ENCODE results near the gene BMPER. TPM values are rescaled to one million over a fixed set of nuclear protein-coding genes. Genes with fewer than 3 reads are reported as not detected.

Gene BMPER
- total RNA-seq, 1 experiment from 2014 or later: 0.05 TPM

GRCh38 chr7:34128762-34129161 is 223.4 kb downstream of the BMPER start:
- no peak for DNase-seq (ENCODE audit: low read depth, low spot score)

GRCh38 chr7:34130558-34131295 is 225.4 kb downstream of the BMPER start:
- no peak for DNase-seq (ENCODE audit: low read depth, low spot score)
- in situ Hi-C loops (cut with HindIII; ENCODE audit: low pct_unique_long_range_greater_than_20kb, low sequenced_read_pairs): no loop called here

More at GRCh38 chr7:34128762-34129161, 223.4 kb downstream of the BMPER start:
- in situ Hi-C loops (cut with HindIII; ENCODE audit: low pct_unique_long_range_greater_than_20kb, low sequenced_read_pairs): no loop called here

GRCh38 chr7:34131371-34131770 is 226.0 kb downstream of the BMPER start:
- in situ Hi-C loops (cut with HindIII; ENCODE audit: low pct_unique_long_range_greater_than_20kb, low sequenced_read_pairs): no loop called here
- no peak for DNase-seq (ENCODE audit: low read depth, low spot score)

- no peak for DNase-seq (ENCODE audit: low read depth, low spot score)
- in situ Hi-C loops (cut with HindIII; ENCODE audit: low pct_unique_long_range_greater_than_20kb, low sequenced_read_pairs): no loop called here
Observed at GRCh38 chr7:34133356-34133982, 228.1 kb downstream of the BMPER start.

- in situ Hi-C loops (cut with HindIII; ENCODE audit: low pct_unique_long_range_greater_than_20kb, low sequenced_read_pairs): no loop called here
- DNase-seq (ENCODE audit: low read depth, low spot score): peak; percentile 78
Observed at GRCh38 chr7:34133983-34134782, 228.8 kb downstream of the BMPER start.

- in situ Hi-C loops (cut with HindIII; ENCODE audit: low pct_unique_long_range_greater_than_20kb, low sequenced_read_pairs): no loop called here
- no peak for DNase-seq (ENCODE audit: low read depth, low spot score)
Observed at GRCh38 chr7:34135924-34136323, 230.6 kb downstream of the BMPER start.

- in situ Hi-C loops (cut with HindIII; ENCODE audit: low pct_unique_long_range_greater_than_20kb, low sequenced_read_pairs): no loop called here
- no peak for DNase-seq (ENCODE audit: low read depth, low spot score)
Observed at GRCh38 chr7:34136698-34137097, 231.4 kb downstream of the BMPER start.

- in situ Hi-C loops (cut with HindIII; ENCODE audit: low pct_unique_long_range_greater_than_20kb, low sequenced_read_pairs): no loop called here
- DNase-seq (ENCODE audit: low read depth, low spot score): no peak
Observed at GRCh38 chr7:34137176-34137575, 231.8 kb downstream of the BMPER start.

GRCh38 chr7:34138483-34138882 is 233.1 kb downstream of the BMPER start:
- no peak for DNase-seq (ENCODE audit: low read depth, low spot score)
- in situ Hi-C loops (cut with HindIII; ENCODE audit: low pct_unique_long_range_greater_than_20kb, low sequenced_read_pairs): no loop called here

- DNase-seq (ENCODE audit: low read depth, low spot score): no peak
- in situ Hi-C loops (cut with HindIII; ENCODE audit: low pct_unique_long_range_greater_than_20kb, low sequenced_read_pairs): no loop called here
Observed at GRCh38 chr7:34139086-34139485, 233.7 kb downstream of the BMPER start.

GRCh38 chr7:34140066-34140465 is 234.7 kb downstream of the BMPER start:
- no peak for DNase-seq (ENCODE audit: low read depth, low spot score)
- in situ Hi-C loops (cut with HindIII; ENCODE audit: low pct_unique_long_range_greater_than_20kb, low sequenced_read_pairs): no loop called here

- no peak for DNase-seq (ENCODE audit: low read depth, low spot score)
- in situ Hi-C loops (cut with HindIII; ENCODE audit: low pct_unique_long_range_greater_than_20kb, low sequenced_read_pairs): no loop called here
Observed at GRCh38 chr7:34143402-34143801, 238.1 kb downstream of the BMPER start.

GRCh38 chr7:34145603-34146002 is 240.3 kb downstream of the BMPER start:
- in situ Hi-C loops (cut with HindIII; ENCODE audit: low pct_unique_long_range_greater_than_20kb, low sequenced_read_pairs): no loop called here
- no peak for DNase-seq (ENCODE audit: low read depth, low spot score)

GRCh38 chr7:34153656-34154270 is 248.4 kb downstream of the BMPER start:
- DNase-seq (ENCODE audit: low read depth, low spot score): no peak
- in situ Hi-C loops (cut with HindIII; ENCODE audit: low pct_unique_long_range_greater_than_20kb, low sequenced_read_pairs): no loop called here

GRCh38 chr7:34155220-34155908 is 250.0 kb downstream of the BMPER start:
- DNase-seq (ENCODE audit: low read depth, low spot score): peak; percentile 16
- in situ Hi-C loops (cut with HindIII; ENCODE audit: low pct_unique_long_range_greater_than_20kb, low sequenced_read_pairs): no loop called here

GRCh38 chr7:34156336-34156735 is 251.0 kb downstream of the BMPER start:
- DNase-seq (ENCODE audit: low read depth, low spot score): no peak
- in situ Hi-C loops (cut with HindIII; ENCODE audit: low pct_unique_long_range_greater_than_20kb, low sequenced_read_pairs): no loop called here

GRCh38 chr7:34157137-34157536 is 251.8 kb downstream of the BMPER start:
- no peak for DNase-seq (ENCODE audit: low read depth, low spot score)
- in situ Hi-C loops (cut with HindIII; ENCODE audit: low pct_unique_long_range_greater_than_20kb, low sequenced_read_pairs): no loop called here
